GM19468 (cell line): Measurements from ENCODE around the gene SRP19.
"Not testable (repeated sequence)": the region's sequence is repeated elsewhere in the genome, so short reads cannot be mapped to it uniquely, and the experiment has no call there.

Experiments
- ATAC-seq: cut with Tn5 transposase; IDR thresholded peaks from one replicate; pipeline ENCODE4 v1.9.1; 2021; ENCODE audit warnings: mild to moderate bottlenecking, moderate library complexity, moderate number of reproducible peaks; ENCODE audit not compliant: unreplicated experiment; ENCODE audit errors: extremely low read depth

Gene SRP19

DNA sequence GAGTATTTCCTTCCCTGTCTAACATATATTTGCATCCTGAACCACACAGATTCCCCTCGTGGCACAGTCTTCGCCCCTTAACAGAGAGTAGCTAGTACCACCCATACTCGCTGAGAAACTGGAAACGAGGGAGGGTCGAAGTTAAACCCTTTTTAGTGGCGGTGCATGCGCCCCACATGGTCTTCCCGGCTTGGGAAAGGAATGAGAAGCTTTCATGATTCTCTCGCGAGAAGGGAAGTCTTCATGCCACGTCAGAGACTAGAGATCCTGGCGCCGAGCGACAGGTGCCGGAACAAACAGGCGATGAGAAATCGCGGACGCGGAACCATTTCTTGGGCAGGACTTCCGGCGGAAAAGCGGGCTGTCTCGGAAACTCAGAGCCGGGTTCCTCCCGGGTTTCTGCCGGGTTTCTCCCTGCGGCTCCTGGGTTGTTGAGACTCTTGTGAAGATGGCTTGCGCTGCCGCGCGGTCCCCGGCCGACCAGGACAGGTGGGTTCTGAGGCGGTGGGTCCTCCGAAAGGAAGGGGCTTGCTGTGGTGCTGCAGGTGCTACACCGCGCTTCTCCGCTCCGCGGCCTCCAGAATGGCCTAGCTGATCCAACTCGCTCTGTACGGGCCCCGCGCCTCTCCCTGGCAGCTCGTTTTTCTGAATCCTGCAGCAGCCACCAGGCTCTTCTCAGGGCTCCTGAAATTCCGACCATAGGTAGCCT, at the start of gene SRP19:
Gene SRP19 (plus strand): TSS at position 359 of the 709 bp plus-strand sequence. CDS start 90 bp downstream, at position 449.
- peak; percentile 96 for ATAC-seq

DNA sequence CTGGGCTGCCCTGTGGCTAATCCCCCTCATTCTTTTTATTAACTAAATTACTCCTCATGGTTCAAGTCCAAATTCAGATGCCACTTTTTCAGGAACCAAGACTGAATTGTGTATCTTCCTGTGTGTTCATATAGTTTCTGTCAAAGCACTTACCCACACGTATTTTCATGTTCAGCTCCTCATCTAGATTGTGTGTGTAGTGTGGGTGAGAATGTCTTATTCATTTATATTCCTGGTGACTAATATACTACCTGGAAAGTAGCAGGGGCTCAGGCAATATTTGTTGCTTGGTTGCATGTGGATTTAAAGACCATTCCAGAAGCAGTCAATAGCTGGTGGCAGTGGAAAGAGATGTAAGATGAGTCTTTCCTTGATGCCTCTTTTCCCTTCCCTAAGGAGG, 48.5 kb upstream of the SRP19 start:
- no peak for ATAC-seq

DNA sequence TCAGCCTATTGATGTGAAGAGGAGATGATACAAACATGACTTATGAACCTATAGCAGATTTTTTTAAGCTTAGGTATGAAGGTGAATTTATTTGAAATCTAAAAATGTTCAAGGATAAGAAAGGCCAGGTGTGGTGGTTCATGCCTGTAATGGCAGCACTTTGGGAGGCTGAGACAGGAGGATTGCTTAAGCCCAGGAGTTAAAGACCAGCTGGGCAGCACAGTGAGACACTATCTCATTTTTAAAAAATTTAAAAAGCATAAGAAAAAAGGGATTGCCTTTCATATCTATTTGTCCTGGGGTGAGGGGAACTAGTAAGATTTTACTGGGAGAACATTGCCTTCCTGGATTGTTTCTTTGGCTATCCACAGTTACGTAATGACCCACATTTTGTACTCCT, 40.8 kb upstream of the SRP19 start:
- no peak for ATAC-seq

DNA sequence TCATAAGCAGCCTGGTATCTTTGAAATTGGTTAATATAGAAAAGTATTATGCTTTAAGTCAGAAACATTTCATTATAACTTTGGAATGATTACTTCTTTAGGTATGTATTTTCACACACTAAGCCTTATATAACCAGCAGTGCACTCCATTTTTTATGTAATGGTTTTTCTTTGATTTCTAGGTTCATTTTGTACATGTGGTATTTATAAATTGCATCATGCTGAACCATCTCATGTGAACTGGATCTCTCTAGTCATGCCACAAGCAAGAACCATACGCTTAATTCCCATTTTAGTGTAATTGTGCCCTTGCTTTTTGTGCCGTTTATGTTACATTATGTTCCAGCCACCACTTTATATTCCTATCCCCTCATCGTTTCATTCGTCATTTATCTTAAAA, 38.6 kb upstream of the SRP19 start:
- no peak for ATAC-seq

DNA sequence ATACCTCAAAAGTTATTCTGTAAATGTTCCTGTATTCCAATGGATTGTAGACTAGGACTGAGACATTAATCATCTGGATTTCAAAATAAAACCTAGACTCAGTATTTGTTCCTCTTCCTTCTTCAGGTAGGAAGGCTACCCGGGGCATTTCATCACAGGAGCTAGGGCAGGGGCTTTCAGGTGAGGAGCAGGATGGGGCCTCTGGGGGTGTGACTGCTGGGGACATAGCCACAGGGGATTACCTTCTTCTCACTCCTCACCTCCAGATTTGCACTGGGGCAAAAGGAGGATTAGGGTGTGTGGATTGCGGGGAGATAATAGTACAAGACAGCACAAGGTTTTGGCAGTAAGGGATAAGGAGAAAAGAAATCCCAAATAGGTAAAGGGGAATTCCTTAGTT, 37.9 kb upstream of the SRP19 start:
- ATAC-seq = no peak

DNA sequence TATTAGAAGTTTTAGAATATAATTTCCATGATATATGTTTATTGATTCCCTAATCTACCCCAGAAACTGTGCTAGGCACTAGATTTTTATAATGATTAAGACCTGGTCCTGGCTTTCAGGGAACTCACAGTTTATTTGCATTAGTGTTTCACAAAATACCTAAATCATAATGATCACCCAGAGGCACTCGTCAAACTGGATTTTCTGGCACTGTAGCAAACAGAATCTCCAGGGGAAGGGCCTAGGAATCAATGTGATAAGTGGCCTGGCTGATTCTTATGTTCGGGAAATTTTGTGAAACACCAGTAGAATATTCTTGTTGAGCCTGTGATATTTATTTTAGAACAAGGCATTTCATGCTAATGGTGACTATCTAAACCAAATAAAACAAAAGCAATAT, 37.4 kb upstream of the SRP19 start:
- no peak for ATAC-seq

DNA sequence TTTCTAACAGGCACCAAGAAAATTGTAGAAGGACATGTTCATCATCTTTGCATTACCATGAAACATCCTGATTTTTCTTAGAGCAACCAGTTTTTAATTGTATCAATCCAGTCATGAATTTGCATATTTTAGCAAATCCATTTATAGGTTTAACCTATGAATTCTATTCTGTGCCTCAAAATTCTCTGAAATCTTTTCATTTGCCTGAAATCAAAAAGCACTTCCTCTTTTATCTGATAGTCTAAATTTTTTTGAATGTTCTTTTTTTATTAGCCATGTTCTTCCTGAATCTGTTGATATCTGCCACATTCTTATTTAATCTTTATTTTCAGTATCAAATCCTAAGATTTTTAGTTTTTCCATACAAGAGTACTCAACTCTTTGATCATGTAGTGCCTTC, 36.9 kb upstream of the SRP19 start:
- no peak for ATAC-seq

DNA sequence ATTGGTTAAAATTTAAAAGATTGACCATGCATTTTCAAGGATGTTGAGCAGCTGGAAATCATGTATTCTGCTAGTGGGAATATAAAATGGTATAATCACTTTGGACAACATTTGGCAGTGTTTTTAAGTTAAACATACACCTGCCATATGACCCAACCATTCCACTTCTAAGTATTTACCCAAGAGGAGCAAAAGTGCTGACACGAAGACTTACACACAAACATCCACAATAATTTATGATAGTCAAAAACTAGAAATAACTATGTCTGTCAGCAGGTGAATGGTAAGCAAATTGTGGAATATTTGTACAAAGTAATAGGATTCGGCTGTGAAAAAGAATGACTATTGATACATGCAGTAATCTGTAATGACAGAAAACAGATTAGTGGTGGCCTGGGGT, 30.7 kb upstream of the SRP19 start:
- no peak for ATAC-seq

DNA sequence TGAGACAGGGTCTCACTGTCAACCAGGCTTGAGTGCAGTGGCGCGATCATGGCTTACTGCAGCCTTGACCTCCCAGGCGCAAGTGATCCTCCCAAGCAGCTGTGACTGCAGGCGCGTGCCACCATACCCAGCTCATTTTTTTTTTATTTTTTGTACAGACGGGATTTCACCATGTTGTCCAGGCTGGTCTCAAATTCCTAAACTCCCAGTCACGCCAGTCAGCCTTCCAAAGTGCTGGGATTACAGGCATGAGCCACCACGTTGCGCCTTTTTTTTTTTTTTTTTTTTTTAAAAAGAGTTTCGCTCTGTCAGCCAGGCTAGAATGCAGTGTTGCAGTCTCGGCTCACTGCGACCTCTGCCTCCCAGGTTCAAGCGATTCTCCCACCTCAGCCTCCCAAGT, 27.1 kb upstream of the SRP19 start:
- no peak for ATAC-seq

DNA sequence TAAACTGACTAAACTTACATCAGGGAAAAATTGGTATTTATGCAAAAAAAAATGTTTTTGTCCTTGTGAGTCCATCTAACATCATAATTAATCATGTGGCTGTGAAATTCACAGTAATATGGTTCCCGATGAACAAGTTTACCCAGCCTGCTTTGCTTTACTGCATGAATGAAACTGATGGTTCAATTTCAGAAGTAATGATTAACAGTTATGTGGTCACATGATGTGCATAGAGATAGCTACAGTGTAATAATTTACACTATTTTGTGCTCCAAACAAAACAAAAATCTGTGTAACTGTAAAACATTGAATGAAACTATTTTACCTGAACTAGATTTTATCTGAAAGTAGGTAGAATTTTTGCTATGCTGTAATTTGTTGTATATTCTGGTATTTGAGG, 16.6 kb upstream of the SRP19 start:
- no peak for ATAC-seq

DNA sequence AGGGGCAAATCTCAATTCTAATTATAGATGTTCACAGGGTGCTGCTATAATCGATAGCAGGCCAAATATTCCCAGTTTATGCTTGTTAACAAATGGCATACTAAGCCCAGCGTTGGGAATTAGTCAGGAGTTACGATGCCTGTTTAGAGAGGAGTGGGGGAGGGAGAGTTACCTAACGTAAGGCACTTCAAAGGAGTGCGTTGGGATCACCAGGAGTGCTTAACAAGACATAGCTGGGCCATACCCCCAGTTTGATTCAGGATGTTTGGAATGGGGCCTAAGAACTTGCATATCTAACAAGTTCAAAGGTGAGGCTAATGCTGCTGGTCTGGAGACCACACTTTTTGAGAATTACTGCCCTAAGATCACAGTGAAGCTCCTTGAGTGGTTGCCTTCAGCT, 14.5 kb upstream of the SRP19 start:
- ATAC-seq = no peak

DNA sequence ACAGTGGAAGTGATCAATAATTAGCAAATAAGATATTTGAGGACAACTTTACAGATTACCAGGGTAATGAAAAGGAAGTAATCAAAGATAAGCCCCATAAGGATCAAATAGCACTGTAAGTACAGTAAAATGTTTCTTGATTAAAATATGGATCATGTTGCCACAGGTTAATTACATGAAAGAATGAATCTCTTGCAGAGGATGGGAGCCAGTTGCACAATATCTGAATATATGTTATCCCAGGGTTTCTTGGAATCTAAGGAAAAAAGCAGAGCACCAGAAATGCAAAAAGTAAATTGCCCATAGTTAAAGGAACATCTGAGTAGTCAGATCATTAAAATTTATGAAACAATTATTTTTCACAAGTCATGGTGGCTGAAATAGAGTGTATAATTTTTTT, 13.8 kb upstream of the SRP19 start:
- no peak for ATAC-seq

DNA sequence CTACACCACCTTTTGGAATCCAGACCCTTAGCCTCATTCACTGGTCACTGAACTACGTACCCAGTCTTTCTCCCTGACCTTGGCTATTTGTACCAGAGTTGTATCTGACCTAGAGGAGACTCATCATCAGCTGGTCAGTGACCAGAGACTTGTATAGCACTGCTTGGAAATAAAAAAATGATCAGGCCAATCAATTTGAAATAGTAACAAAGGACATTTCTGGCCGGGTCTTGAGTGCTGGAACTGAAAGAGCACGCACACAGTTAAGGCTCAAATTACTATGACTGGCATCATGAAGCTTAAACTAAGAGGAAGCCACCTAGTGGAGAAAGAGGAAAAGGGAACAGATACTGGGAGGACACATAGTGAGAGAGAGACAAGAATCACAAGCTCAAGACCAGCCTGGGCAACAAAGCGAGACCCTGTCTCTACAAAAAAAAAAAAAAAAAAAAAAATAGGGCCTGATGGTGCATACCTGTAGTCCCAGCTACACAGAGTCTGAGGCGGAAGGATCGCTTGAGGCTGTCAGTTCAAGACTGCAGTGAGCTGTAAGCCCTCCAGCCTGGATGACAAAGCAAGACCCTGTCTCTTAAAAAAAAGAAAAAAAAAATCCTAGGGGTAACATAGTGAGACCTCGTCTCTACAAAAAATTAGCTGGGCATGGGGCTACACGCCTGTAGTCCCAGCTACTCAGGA, 12.8 kb upstream of the SRP19 start:
- peak; percentile 81 for ATAC-seq

DNA sequence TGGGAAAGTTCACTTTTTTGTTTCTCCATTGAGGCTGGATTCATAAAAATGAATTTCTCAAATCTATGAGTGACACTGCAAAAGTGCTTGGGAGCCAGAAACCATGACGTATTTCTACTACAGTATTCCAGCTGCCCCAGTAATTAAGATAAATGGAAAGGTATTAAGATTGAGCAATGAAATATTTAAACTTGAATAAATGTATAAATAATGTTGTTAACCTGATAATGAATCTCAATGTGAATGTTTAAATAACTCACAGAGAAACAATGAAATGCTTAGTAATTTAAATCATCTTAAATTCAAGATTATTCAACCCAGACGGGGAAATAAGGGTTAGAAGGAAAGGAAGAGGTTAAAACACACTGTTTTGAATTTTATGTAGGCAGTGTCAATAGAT, 11.2 kb upstream of the SRP19 start:
- no peak for ATAC-seq

DNA sequence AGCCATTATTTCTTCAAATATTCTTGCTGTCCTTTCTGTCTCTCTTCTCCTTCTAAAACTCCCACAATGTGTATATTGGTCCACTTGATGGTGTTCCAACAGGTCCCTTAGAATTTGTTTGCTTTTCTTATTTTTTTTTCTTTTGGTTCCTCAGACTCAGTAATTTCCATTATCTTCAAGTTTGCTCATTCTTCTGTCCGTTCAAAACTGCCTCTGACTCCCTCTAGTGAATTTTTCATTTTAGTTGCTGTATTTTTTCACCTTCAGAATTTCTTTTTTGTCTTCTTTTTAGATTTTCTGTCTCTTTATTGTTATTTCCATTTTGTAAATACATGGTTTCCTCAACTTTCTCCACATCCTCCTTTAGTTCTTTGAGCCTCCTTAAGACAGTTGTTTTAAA, 6.4 kb upstream of the SRP19 start:
- ATAC-seq = no peak

DNA sequence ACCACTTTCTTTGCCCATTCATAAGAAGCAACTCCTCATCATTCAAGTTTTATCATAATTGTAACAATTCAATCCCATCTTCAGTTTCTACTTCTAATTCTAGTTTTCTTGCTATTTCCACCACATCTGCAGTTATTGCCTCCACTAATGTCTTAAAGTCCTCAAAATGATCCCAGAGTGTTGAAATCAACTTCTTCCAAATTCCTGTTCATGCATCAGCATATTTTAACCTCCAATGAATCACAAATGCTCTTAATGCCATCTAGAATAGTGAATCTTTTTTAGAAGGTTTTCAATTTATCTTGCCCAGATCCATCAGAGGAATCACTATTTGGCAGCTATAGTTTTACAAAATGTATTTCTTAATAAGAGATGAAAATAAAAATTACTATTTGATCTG, 3.2 kb upstream of the SRP19 start:
- ATAC-seq = no peak

DNA sequence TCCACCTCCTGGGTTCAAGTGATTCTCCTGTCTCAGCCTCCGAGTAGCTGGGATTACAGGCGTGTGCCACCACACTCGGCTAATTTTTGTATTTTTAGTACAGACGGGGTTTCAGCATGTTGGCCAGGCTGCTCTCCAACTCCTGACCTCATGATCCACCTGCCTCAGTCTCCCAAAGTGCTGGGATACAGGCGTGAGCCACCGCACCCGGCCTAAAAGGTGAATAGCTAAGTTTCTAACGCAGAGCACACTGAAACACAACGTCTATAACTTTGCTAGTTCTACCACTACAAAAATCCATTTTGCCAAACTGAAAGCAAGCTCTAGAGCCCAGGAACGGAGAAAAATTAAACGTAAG, 537 bp upstream of the SRP19 start:
- ATAC-seq = not testable (repeated sequence)

DNA sequence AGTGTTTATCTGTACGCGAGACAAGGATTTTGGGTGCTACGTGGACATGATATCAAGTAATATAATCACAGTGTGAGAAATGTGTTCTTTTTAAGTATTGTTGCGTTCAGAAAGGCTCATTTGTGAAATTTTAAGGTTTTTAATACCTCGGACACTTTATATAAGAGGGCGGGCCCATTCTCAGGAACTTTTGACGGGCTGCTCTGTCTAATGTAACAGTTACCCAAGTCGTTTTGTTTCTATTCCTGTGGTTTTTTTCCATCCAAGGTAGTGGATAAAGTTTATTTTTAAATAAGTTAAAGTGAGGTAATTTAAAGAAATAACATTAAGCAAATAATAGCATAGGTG, 525 bp downstream of the SRP19 start:
- ATAC-seq = no peak

DNA sequence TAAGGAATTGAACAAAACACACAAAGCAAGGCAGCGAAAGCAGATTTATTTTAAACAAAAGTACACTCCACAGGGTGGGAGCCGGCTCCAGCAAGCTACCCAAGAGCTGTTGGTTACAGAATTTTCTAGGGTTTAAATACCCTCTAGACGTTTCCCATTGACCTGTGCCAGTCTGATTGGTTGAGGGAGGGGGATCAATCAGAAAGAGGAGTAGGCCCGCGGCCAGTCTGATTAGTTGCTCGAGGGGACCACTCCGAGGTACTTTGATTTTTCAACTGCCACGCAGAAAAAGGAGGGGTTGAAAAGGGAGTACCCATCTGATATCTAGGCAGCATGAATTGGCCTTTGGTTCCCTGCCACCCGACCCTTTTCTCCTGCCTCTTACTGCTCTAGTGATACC, 998 bp downstream of the SRP19 start:
- ATAC-seq = no peak

DNA sequence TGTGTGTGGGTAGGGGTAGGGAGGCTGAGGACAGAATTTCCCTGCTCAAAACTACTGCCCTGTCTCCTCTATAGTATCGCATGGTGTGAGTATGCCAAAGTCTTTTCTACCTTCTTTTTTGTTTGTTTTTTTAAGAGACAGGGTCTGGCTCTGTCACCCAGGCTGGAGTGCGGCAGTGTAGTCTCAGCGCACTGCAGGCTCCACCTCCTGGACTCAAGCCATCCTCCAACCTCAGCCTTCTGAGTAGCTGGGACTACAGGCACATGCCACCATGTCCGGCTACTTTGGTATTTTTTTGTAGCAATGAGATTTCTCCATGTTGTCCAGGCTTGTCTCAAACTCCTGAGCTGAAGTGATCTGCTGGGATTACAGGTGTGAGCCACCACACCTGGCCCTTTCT, 2.5 kb downstream of the SRP19 start:
- ATAC-seq = no peak

DNA sequence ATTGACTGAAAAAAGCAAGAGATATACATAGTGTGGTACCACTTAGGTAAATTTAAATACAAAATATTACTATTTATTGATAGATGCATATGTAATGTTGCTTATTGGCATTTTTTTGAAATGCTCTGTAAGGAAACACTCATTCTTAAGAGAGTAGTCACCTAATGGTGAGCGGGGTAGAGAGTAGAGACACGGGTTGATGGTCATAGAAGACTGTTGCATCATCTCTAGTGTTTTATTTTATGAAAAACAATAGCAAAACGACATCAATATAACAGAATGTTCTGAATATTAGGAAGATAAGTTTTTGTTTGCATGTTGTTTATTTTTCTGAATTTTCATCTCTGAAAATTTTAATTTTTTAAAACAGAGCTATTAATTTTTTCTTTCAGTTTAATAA, 4.0 kb downstream of the SRP19 start:
- ATAC-seq = no peak

DNA sequence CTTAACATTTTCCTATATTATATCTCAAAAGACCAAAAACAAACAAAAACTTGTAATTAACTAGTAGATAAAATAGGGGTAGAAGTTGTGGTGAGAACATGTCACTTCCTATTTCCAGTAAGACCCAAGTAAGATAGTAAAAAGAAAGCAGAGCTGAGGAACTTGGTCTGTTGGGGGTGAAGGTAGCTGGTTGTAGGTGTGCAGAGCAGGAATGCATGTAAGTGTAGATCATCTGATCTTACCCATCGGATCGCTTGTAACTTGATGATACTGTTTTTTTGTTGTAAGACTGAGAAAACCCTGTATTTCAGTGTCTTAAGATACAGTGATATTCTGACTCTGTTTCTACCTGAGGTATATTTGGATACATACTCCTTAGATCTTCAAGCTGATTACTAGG, 5.7 kb downstream of the SRP19 start:
- no peak for ATAC-seq
